Glutamatergic neuron (in vitro differentiated cells): ENCODE results near the gene MORN5. TPM values are rescaled to one million over a fixed set of nuclear protein-coding genes. Genes with fewer than 3 reads are reported as not detected.

Source experiments
- DNase-seq: peaks from one replicate; pipeline ENCODE4 v3.0.0; 2022
- H3K27ac Mint-ChIP-seq: one replicate; pipeline ENCODE4 v1.8.0; 2020; ENCODE audit warnings: mild to moderate bottlenecking, mixed read lengths, inconsistent platforms; ENCODE audit not compliant: unreplicated experiment
- H3K27me3 Mint-ChIP-seq: one replicate; pipeline ENCODE4 v1.8.0; 2020; ENCODE audit warnings: mild to moderate bottlenecking, moderate library complexity, mixed read lengths, inconsistent platforms; ENCODE audit not compliant: unreplicated experiment
- H3K36me3 Mint-ChIP-seq: one replicate; pipeline ENCODE4 v1.8.0; 2020; ENCODE audit warnings: mild to moderate bottlenecking, mixed read lengths, inconsistent platforms; ENCODE audit not compliant: unreplicated experiment
- H3K4me1 Mint-ChIP-seq: one replicate; pipeline ENCODE4 v1.8.0; 2020; ENCODE audit warnings: mild to moderate bottlenecking, low read depth, mixed read lengths, inconsistent platforms; ENCODE audit not compliant: unreplicated experiment
- H3K4me3 Mint-ChIP-seq: one replicate; pipeline ENCODE4 v1.8.0; 2020; ENCODE audit warnings: mild to moderate bottlenecking, mixed read lengths, inconsistent platforms; ENCODE audit not compliant: unreplicated experiment
- H3K9me3 Mint-ChIP-seq: one replicate; pipeline ENCODE4 v1.8.0; 2020; ENCODE audit warnings: mild to moderate bottlenecking, moderate library complexity, mixed read lengths, inconsistent platforms; ENCODE audit not compliant: unreplicated experiment
- CTCF ChIP-seq: fragments of 200-600 bp; sonication (generic); IDR thresholded peaks from one replicate; pipeline ENCODE4 v1.5.0; 2021; ENCODE audit not compliant: partially characterized antibody, unreplicated experiment
- total RNA-seq: library from RNA; stranded (reverse); fragmentation: NEBNext Ultra II Directional; extraction: Animal tissue kit (Norgen Biotek cat#: 25700); gene quantifications from one replicate; pipeline ENCODE4 v1.2.1, GENCODE V29; 2021; ENCODE audit not compliant: unreplicated experiment

Gene MORN5
- total RNA-seq, 1 donor from 2014 or later: not detected

- Mint-ChIP-seq H3K27ac (no peak overlapping the region), H3K4me1 (peaks cover 10% of the 10 kb centered on the region), H3K27me3 (no peaks in the 10 kb centered on the region), H3K4me3 (no peak overlapping the region), H3K36me3 (no peaks in the 10 kb centered on the region), H3K9me3 (no peaks in the 10 kb centered on the region)
- no peak for DNase-seq
- no peak for TF ChIP-seq CTCF
Observed at GRCh38 chr9:122195875-122196274, 36.2 kb downstream of the MORN5 start.

GRCh38 chr9:122197426-122197825, 37.7 kb downstream of the MORN5 start:
- Mint-ChIP-seq H3K36me3 (no peaks in the 10 kb centered on the region), H3K27me3 (no peaks in the 10 kb centered on the region), H3K27ac (no peak overlapping the region), H3K4me3 (no peak overlapping the region), H3K9me3 (no peaks in the 10 kb centered on the region), H3K4me1 (peaks cover 10% of the 10 kb centered on the region)
- DNase-seq: peak; percentile 51
- TF ChIP-seq CTCF: no peak

- no peak for DNase-seq
- no peak for TF ChIP-seq CTCF
- no peaks in the 10 kb centered on the region for H3K9me3 Mint-ChIP-seq
- no peak overlapping the region for H3K27ac Mint-ChIP-seq
- no peak overlapping the region for H3K4me3 Mint-ChIP-seq
- H3K27me3 Mint-ChIP-seq: no peaks in the 10 kb centered on the region
- H3K4me1 Mint-ChIP-seq: peaks cover 10% of the 10 kb centered on the region
- H3K36me3 Mint-ChIP-seq: no peaks in the 10 kb centered on the region
Observed at GRCh38 chr9:122197882-122198281, 38.2 kb downstream of the MORN5 start.

GRCh38 chr9:122200960-122201595, 41.4 kb downstream of the MORN5 start:
- no peak for DNase-seq
- H3K9me3 Mint-ChIP-seq: no peaks in the 10 kb centered on the region
- H3K4me1 Mint-ChIP-seq: peaks cover 10% of the 10 kb centered on the region
- no peak for TF ChIP-seq CTCF
- H3K27ac Mint-ChIP-seq: no peak overlapping the region
- H3K27me3 Mint-ChIP-seq: no peaks in the 10 kb centered on the region
- H3K4me3 Mint-ChIP-seq: no peak overlapping the region
- H3K36me3 Mint-ChIP-seq: no peaks in the 10 kb centered on the region

GRCh38 chr9:122201641-122202040, 41.9 kb downstream of the MORN5 start:
- Mint-ChIP-seq H3K27ac (no peak overlapping the region), H3K9me3 (no peaks in the 10 kb centered on the region), H3K27me3 (no peaks in the 10 kb centered on the region), H3K36me3 (no peaks in the 10 kb centered on the region), H3K4me3 (no peak overlapping the region), H3K4me1 (peaks cover 10% of the 10 kb centered on the region)
- TF ChIP-seq CTCF: no peak
- DNase-seq: no peak
